Keratinocyte (primary cell): Measurements from ENCODE around the gene FOXK2. TPM values are rescaled to one million over a fixed set of nuclear protein-coding genes. Genes with fewer than 3 reads are reported as not detected.

Experiments
- DNase-seq: peaks from one replicate; pipeline ENCODE4 v3.0.0-alpha.2; 2011; ENCODE audit warnings: low read depth, missing footprints, low spot score
- FAIRE-seq: peaks from 2 replicates; lab custom pipeline; 2011; peaks lifted over from hg19 to GRCh38; lab: Jason Lieb, UNC
- H2AFZ ChIP-seq: 2 replicates; pipeline ENCODE4 v1.6.0; 2012; ENCODE audit warnings: low read length, control low read depth, inconsistent platforms; ENCODE audit not compliant: control insufficient read depth
- H3K27ac ChIP-seq: 2 replicates; pipeline ENCODE4 v1.5.1; 2011; ENCODE audit warnings: low read length; ENCODE audit not compliant: control insufficient read depth, insufficient read depth
- H3K27me3 ChIP-seq: 3 replicates; pipeline ENCODE4 v1.6.0; 2011; ENCODE audit warnings: low read length; ENCODE audit not compliant: control insufficient read depth, insufficient read depth; ENCODE audit errors: extremely low read depth
- H3K36me3 ChIP-seq, 2 experiments: 2 replicates in 1 of 2; 3 replicates in 1 of 2; pipeline ENCODE4 v1.5.1; 2011; ENCODE audit warnings: low read length in 2 of 2, mild to moderate bottlenecking in 1 of 2; ENCODE audit not compliant: control insufficient read depth in 2 of 2, insufficient read depth in 2 of 2; ENCODE audit errors: extremely low read depth in 1 of 2
- H3K4me1 ChIP-seq: 3 replicates; pipeline ENCODE4 v1.5.1; 2011; ENCODE audit warnings: low read length; ENCODE audit not compliant: control insufficient read depth, insufficient read depth; ENCODE audit errors: extremely low read depth
- H3K4me2 ChIP-seq: 3 replicates; pipeline ENCODE4 v1.6.0; 2011; ENCODE audit warnings: low read depth, low read length; ENCODE audit not compliant: control insufficient read depth, insufficient read depth; ENCODE audit errors: extremely low read depth
- H3K4me3 ChIP-seq, 3 experiments: fragments of 200-600 bp in 1 of 3; sonication (generic) in 1 of 3; 2 replicates in 2 of 3; 3 replicates in 1 of 3; pipeline ENCODE4 v1.5.1; 2011 to 2016; ENCODE audit warnings: low read length in 3 of 3, mild to moderate bottlenecking in 3 of 3, control low read depth in 2 of 3, inconsistent platforms in 1 of 3, low read depth in 1 of 3, mixed read lengths in 1 of 3, mixed run types in 1 of 3, moderate library complexity in 1 of 3; ENCODE audit not compliant: control insufficient read depth in 2 of 3, insufficient read depth in 2 of 3; ENCODE audit errors: extremely low read depth in 1 of 3
- H3K79me2 ChIP-seq: 2 replicates; pipeline ENCODE4 v1.6.0; 2012; ENCODE audit warnings: low read length; ENCODE audit not compliant: control insufficient read depth, insufficient read depth
- H3K9ac ChIP-seq: 3 replicates; pipeline ENCODE4 v1.6.0; 2011; ENCODE audit warnings: low read length; ENCODE audit not compliant: control insufficient read depth, insufficient read depth; ENCODE audit errors: extremely low read depth
- H3K9me1 ChIP-seq: 3 replicates; pipeline ENCODE4 v1.6.0; 2011; ENCODE audit warnings: low read length; ENCODE audit not compliant: control insufficient read depth, insufficient read depth; ENCODE audit errors: extremely low read depth
- H3K9me3 ChIP-seq: 2 replicates; pipeline ENCODE4 v1.5.1; 2012; ENCODE audit warnings: low read depth, low read length; ENCODE audit not compliant: control insufficient read depth
- H4K20me1 ChIP-seq: 3 replicates; pipeline ENCODE4 v1.6.0; 2011; ENCODE audit warnings: low read length; ENCODE audit not compliant: control insufficient read depth, insufficient read depth; ENCODE audit errors: extremely low read depth
- EZH2 ChIP-seq: IDR thresholded peaks from one replicate; pipeline ENCODE4 v1.6.1; 2012; ENCODE audit warnings: inconsistent platforms, mild to moderate bottlenecking, low read length, moderate library complexity
- dilution Hi-C: fragments of 300-500 bp; cut with MboI; formaldehyde crosslinking; loops from one replicate; pipeline ENCODE4 v1.7.0; 2020; ENCODE audit warnings: low sequenced_read_pairs; ENCODE audit not compliant: extremely low pct_ligation_motif_present
- polyA plus RNA-seq, 5 experiments: library from polyadenylated mRNA; depleted of rRNA in 3 of 5; stranded (reverse) in 3 of 5; stranded (forward) in 1 of 5; unstranded in 1 of 5; fragments of >200 nt; gene quantifications; 1 replicate in 1 of 5; 2 replicates in 3 of 5; 3 replicates in 1 of 5; pipeline versions ENCODE4 v1.2.1 to v1.2.3, GENCODE V29; 2011 to 2012; ENCODE audit warnings: missing spikeins in 2 of 5, low read depth in 1 of 5, low replicate concordance in 1 of 5
- TF ChIP-seq, protein P1 (sequence below), 3 experiments: IDR thresholded peaks in 1 of 3; conservative IDR thresholded peaks in 1 of 3; optimal IDR thresholded peaks in 1 of 3; 2 replicates in 2 of 3; 3 replicates in 1 of 3; pipeline versions ENCODE3 to v1.5.1; 2011; ENCODE audit warnings: low read length in 3 of 3, mild to moderate bottlenecking in 3 of 3, moderate library complexity in 2 of 3, control low read depth in 1 of 3, inconsistent platforms in 1 of 3; ENCODE audit not compliant: insufficient read depth in 2 of 3; ENCODE audit errors: extremely low read depth in 1 of 3

The FOXK2 gene
- polyA plus RNA-seq, 1 donor (not counting 4 experiments of a cell fraction or from before 2014, with no cell fraction given), result 43.9 TPM

GRCh38 chr17:82586576-82587233 is 67.2 kb downstream of the FOXK2 start:
- DNase-seq (no peak), FAIRE-seq (no peak)
- Histone ChIP-seq H4K20me1 (no peaks in the 10 kb centered on the region), H3K9ac (no peak overlapping the region), H3K4me2 (no peak overlapping the region), H3K27me3 (no peaks in the 10 kb centered on the region), H3K4me3 (no peak overlapping the region), H3K4me1 (no peaks in the 10 kb centered on the region), H3K36me3 (peaks cover 33 to 53% of the 10 kb centered on the region in 2 experiments), H3K9me3 (no peaks in the 10 kb centered on the region), H3K27ac (no peak overlapping the region), H3K9me1 (no peaks in the 10 kb centered on the region), H2AFZ (no peak overlapping the region), H3K79me2 (peaks cover 7% of the 10 kb centered on the region)
- TF ChIP-seq, protein P1, sequence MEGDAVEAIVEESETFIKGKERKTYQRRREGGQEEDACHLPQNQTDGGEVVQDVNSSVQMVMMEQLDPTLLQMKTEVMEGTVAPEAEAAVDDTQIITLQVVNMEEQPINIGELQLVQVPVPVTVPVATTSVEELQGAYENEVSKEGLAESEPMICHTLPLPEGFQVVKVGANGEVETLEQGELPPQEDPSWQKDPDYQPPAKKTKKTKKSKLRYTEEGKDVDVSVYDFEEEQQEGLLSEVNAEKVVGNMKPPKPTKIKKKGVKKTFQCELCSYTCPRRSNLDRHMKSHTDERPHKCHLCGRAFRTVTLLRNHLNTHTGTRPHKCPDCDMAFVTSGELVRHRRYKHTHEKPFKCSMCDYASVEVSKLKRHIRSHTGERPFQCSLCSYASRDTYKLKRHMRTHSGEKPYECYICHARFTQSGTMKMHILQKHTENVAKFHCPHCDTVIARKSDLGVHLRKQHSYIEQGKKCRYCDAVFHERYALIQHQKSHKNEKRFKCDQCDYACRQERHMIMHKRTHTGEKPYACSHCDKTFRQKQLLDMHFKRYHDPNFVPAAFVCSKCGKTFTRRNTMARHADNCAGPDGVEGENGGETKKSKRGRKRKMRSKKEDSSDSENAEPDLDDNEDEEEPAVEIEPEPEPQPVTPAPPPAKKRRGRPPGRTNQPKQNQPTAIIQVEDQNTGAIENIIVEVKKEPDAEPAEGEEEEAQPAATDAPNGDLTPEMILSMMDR (optimal IDR thresholded peaks at IDR 0.05 in 1 of 3, IDR thresholded peaks at IDR 0.05 in 1 of 3, conservative IDR thresholded peaks at IDR 0.05 in 1 of 3; ENCODE audit: extremely low read depth in 1 of 3, insufficient read depth in 2 of 3, low read length in 3 of 3), result no peak
- no peak for TF ChIP-seq EZH2
- dilution Hi-C loops, result no loop called here

- Histone ChIP-seq H3K4me3 (no peak overlapping the region), H3K9me3 (no peaks in the 10 kb centered on the region), H3K27me3 (no peaks in the 10 kb centered on the region), H3K79me2 (peaks cover 7% of the 10 kb centered on the region), H4K20me1 (peaks cover 2% of the 10 kb centered on the region), H3K36me3 (peaks cover 30 to 52% of the 10 kb centered on the region in 2 experiments), H3K4me2 (no peak overlapping the region), H3K27ac (no peak overlapping the region), H3K9me1 (peaks cover 4% of the 10 kb centered on the region), H3K4me1 (peaks cover 6% of the 10 kb centered on the region), H3K9ac (no peak overlapping the region), H2AFZ (no peak overlapping the region)
- DNase-seq, result no peak
- FAIRE-seq, result no peak
- dilution Hi-C loops, result no loop called here
- no peak for TF ChIP-seq EZH2
- TF ChIP-seq, protein P1 (optimal IDR thresholded peaks at IDR 0.05 in 1 of 3, IDR thresholded peaks at IDR 0.05 in 1 of 3, conservative IDR thresholded peaks at IDR 0.05 in 1 of 3; ENCODE audit: extremely low read depth in 1 of 3, insufficient read depth in 2 of 3, low read length in 3 of 3), result no peak
Observed at GRCh38 chr17:82587234-82588086, 67.9 kb downstream of the FOXK2 start.
